ENCODE results near the gene HMGN1.

DNA sequence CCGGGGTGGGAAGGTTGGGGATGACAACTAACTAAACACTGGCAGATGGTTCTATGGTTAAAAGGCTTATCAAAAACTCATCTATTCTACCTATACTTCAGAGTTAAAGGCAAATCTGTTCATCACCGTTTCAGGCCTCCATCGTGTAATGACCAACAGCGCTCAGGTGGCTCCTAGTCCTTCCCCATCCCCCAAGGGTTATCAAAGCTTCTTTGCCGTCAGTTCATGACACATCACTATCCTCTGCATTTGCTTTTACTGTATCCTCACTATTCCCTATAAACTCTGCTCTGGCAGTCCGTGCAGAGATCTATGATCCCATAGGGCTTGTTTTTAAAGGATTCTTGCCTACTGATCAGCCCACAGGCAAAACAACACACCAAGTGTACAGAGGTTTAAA, 8.2 kb downstream of the HMGN1 start:
- TF ChIP-seq, protein P1, sequence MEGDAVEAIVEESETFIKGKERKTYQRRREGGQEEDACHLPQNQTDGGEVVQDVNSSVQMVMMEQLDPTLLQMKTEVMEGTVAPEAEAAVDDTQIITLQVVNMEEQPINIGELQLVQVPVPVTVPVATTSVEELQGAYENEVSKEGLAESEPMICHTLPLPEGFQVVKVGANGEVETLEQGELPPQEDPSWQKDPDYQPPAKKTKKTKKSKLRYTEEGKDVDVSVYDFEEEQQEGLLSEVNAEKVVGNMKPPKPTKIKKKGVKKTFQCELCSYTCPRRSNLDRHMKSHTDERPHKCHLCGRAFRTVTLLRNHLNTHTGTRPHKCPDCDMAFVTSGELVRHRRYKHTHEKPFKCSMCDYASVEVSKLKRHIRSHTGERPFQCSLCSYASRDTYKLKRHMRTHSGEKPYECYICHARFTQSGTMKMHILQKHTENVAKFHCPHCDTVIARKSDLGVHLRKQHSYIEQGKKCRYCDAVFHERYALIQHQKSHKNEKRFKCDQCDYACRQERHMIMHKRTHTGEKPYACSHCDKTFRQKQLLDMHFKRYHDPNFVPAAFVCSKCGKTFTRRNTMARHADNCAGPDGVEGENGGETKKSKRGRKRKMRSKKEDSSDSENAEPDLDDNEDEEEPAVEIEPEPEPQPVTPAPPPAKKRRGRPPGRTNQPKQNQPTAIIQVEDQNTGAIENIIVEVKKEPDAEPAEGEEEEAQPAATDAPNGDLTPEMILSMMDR (conservative IDR thresholded peaks at IDR 0.05; ENCODE audit: low read length), result no peak
- TF ChIP-seq EZH2phosphoT487 (IDR thresholded peaks at IDR 0.05; ENCODE audit: borderline replicate concordance), result no peak

All from Loucy (cell line).